Panc1 (cell line): ENCODE data around the gene USP53.

Experiments
- POLR2AphosphoS5 ChIP-seq: IDR thresholded peaks from 2 replicates; pipeline ENCODE4 v1.6.1; 2012; ENCODE audit warnings: mild to moderate bottlenecking, low read depth, low read length, moderate library complexity
- REST ChIP-seq, 2 experiments: IDR thresholded peaks; 2 replicates each; pipeline ENCODE4 v1.6.1; 2011 to 2012; ENCODE audit warnings: low read depth in 2 of 2, control low read depth in 1 of 2, low read length in 1 of 2, mild to moderate bottlenecking in 1 of 2, moderate library complexity in 1 of 2; ENCODE audit not compliant: insufficient read depth in 1 of 2

DNA sequence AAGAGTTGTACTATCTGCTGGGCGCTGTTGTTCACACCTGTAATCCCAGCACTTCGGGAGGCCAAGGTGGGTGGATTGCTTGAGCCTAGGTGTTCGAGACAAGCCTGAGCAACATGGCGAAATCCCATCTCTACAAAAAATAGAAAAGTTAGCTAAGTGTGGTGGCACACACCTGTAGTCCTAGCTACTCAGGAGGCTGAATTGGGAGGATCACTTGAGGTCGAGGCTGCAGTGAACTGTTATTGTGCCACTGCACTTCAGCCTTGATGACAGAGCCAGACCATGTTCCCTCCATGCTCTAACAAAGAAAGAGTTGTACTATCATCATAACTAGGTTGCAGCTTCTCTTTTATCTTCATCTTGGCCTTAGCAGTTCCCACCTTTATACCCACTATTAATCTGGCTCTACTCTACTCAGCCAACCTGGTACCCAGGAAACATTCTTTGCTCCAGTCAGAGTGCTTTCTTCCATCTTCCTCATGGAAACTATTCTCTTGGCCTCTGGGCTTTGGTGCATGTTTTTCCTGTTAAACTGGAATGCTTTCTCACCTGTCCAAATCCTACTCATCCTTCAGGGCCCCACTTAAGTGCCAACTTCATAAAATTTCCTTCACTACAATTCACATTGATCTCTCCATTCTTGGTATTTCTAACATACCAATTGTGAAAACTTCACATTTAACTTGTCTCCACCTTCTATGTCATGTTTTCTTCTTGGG, 91.2 kb downstream of the USP53 start:
- TF ChIP-seq POLR2AphosphoS5 (no peak), REST (IDR thresholded peaks at IDR 0.05; ENCODE audit: insufficient read depth in 1 of 2, low read depth in 2 of 2, low read length in 1 of 2) (no peak)
